H1 (cell line): ENCODE data around the gene SH3TC2.

Experiments used
- ATF3 ChIP-seq: IDR thresholded peaks from 2 replicates; pipeline ENCODE4 v1.6.1; 2011; ENCODE audit warnings: low read depth, mild to moderate bottlenecking, low read length; ENCODE audit not compliant: insufficient read depth
- BACH1 ChIP-seq: IDR thresholded peaks from 2 replicates; pipeline ENCODE4 v1.6.1; 2012; ENCODE audit warnings: low read length, improper control_type of control experiment
- BRCA1 ChIP-seq: IDR thresholded peaks from 2 replicates; pipeline ENCODE4 v1.6.1; 2012; ENCODE audit warnings: low read depth, low read length, improper control_type of control experiment
- CTCF ChIP-seq, 3 experiments: IDR thresholded peaks; 1 replicate in 2 of 3; 2 replicates in 1 of 3; pipeline versions ENCODE4 v1.5.1 to v1.6.1; 2011; ENCODE audit warnings: low read length in 3 of 3, mild to moderate bottlenecking in 3 of 3, inconsistent platforms in 2 of 3, low read depth in 1 of 3, moderate library complexity in 1 of 3; ENCODE audit not compliant: insufficient read depth in 1 of 3; ENCODE audit errors: control extremely low read depth in 1 of 3
- EZH2 ChIP-seq: fragments of 200-600 bp; sonication (generic); IDR thresholded peaks from 2 replicates; pipeline ENCODE4 v1.7.1; 2012; ENCODE audit warnings: low read depth, mild to moderate bottlenecking, moderate library complexity, low read length, inconsistent platforms; ENCODE audit not compliant: severe bottlenecking
- GABPA ChIP-seq: IDR thresholded peaks from 2 replicates; pipeline ENCODE4 v1.6.1; 2011; ENCODE audit warnings: mild to moderate bottlenecking, low read length, moderate library complexity, borderline replicate concordance; ENCODE audit not compliant: insufficient read depth
- NRF1 ChIP-seq: IDR thresholded peaks from 2 replicates; pipeline ENCODE4 v1.6.1; 2011; ENCODE audit warnings: mild to moderate bottlenecking, low read depth, low read length, improper control_type of control experiment
- POLR2A ChIP-seq, 2 experiments: IDR thresholded peaks; 1 replicate in 1 of 2; 2 replicates in 1 of 2; pipeline ENCODE4 v1.6.1; 2011; ENCODE audit warnings: low read depth in 2 of 2, low read length in 2 of 2, mild to moderate bottlenecking in 2 of 2; ENCODE audit errors: control extremely low read depth in 1 of 2
- POLR2AphosphoS5 ChIP-seq: IDR thresholded peaks from 2 replicates; pipeline ENCODE4 v1.6.1; 2011; ENCODE audit warnings: low read depth, low read length
- RAD21 ChIP-seq, 2 experiments: IDR thresholded peaks in 1 of 2; conservative IDR thresholded peaks in 1 of 2; 2 replicates each; pipeline ENCODE4 v1.6.1; 2011; ENCODE audit warnings: low read depth in 2 of 2, low read length in 2 of 2, improper control_type of control experiment in 1 of 2, inconsistent platforms in 1 of 2, mild to moderate bottlenecking in 1 of 2, moderate library complexity in 1 of 2
- YY1 ChIP-seq: IDR thresholded peaks from 2 replicates; pipeline ENCODE4 v1.6.1; 2011; ENCODE audit warnings: low read depth, mild to moderate bottlenecking, low read length
- ZNF274 ChIP-seq: IDR thresholded peaks from 2 replicates; pipeline ENCODE4 v1.7.0; 2012; ENCODE audit warnings: low read length, borderline replicate concordance; ENCODE audit errors: extremely low read depth

- TF ChIP-seq BRCA1 (no peak), POLR2AphosphoS5 (no peak), CTCF (IDR thresholded peaks at IDR 0.05; ENCODE audit: control extremely low read depth in 1 of 3, insufficient read depth in 1 of 3, low read depth in 1 of 3, low read length in 3 of 3) (no peak), ZNF274 (no peak), EZH2 (no peak), ATF3 (no peak), RAD21 (IDR thresholded peaks at IDR 0.05 in 1 of 2, conservative IDR thresholded peaks at IDR 0.05 in 1 of 2; ENCODE audit: low read depth in 2 of 2, low read length in 2 of 2) (no peak), GABPA (no peak), POLR2A (IDR thresholded peaks at IDR 0.05; ENCODE audit: control extremely low read depth in 1 of 2, low read depth in 2 of 2, low read length in 2 of 2) (no peak), BACH1 (no peak), NRF1 (no peak), YY1 (no peak)
Observed at GRCh38 chr5:148966348-148966747, 96.5 kb downstream of the SH3TC2 start.
